GM19328 (cell line): Measurements from ENCODE around the gene TRIM67.
A peak's percentile ranks its signal among the peaks of the same experiment; 100 is the strongest.

Experiments
- ATAC-seq: cut with Tn5 transposase; IDR thresholded peaks from one replicate; pipeline ENCODE4 v1.9.1; 2021; ENCODE audit warnings: mild to moderate bottlenecking, moderate library complexity; ENCODE audit not compliant: unreplicated experiment

The TRIM67 gene

DNA sequence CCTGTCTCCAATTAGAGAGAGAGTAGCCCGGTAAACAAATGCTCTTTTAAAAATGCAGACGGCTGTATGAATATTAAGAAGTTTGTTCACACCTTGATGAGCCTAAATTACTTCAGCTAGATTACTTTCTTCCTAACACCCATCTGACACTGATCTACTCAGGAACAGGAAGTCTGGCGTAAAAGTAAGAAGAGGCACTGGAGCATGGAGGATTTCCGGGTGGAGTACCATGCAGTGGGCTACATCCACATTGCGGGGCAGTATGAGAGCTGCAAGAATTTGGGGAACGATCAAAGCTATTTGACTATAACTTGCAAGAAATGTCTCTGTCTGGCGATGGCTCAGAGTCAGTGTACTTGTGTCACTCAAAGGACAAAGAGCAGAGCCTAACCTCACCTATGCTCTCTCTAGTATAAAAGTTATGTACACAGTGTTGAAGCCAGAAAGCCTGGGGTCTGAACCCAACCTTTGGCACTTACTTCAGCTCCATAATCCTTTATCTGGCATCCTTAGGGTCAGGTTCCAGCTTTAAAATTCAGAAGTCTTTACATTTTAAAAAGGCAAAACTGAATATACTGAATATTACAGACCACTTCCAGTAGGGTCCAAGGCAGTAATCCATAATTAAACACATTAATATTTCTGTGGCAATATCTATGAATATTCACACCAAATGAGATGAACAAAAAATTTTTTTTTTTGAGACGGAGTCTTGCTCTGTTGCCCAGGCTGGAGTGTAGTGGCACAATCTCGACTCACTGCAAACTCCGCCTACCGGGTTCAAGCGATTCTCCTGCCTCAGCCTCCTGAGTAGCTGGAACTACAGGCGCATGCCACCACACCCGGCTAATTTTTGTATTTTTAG, 71.2 kb downstream of the TRIM67 start:
- ATAC-seq, result no peak

DNA sequence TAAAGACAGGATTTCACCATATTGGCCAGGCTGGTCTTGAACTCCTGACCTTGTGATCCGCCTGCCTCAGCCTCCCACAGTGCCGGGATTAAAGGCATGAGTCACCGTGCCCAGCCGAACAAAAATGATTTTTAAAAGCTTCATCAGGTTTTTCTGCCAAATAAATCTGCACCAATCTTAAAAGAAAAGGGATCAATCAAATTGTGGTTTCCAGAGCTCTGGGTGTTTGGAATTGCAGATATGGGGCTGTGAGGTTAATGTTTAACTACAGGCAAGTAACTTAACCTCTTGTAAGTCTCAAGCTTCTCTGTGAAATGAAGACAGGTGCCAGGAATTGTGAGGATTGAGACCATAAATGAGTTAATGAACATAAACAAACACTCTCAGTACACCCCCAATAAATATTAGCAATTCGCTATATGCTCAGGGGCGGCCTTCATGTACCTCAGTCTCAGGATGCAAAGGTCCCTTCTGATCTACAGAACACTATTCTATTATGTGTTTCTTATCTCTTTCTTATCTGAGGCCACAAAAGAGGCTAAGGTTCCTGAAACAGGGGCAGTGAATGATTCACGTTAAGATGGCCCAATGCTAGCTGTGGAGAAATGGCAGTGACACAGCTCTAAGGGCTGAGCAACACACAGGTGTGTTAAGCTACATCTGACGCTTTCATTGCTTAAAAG, 72.0 kb downstream of the TRIM67 start:
- ATAC-seq, result no peak

DNA sequence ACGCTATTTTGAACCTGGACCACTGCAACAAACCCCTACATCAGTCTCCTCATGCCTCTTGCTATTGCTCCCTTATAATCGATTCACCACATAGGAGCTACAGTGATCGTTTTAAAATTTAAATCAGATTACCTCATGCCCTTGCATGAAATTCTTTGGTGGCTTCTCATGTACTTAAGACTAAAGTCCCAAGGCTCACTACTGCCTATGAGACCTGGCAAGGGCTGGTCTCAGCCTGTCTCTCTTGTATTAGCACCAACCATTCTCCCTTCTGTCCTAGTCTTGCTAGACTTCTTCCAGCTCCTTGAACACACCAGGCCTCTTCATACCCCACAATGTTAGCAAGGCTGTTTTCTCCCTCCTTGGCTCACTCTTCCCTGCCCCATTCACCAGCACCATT, 72.6 kb downstream of the TRIM67 start:
- no peak for ATAC-seq

DNA sequence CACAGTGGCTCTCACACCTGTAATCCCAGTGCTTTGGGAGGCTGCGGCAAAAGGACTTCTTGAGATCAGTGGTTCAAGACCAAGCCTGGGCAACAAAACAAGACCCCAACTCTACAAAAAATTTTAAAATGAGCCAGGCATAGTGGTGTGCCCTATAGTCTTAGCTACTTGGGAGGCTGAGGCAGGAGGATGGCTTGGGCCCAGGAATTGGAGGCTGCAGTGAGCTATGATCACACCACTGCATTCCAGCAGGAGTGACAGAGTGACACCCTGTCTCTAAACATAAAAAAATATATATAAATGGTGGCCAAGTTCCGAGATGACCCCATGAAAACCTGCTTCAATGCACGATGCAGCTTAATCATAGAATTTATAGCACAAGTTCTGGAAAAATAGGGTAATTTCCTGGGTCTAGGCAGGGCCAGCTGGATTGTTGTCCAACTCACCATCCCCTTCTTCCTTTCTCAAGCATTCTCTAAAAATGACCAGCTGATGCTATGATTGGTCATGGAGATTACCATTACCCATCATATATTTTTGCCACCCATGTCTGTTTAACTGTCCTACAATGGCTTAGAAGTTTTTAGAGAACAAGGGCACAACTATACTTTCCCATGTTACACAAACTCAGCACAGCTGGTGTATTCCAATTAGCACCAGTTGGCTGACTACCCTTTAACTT, 73.8 kb downstream of the TRIM67 start:
- ATAC-seq, result no peak

DNA sequence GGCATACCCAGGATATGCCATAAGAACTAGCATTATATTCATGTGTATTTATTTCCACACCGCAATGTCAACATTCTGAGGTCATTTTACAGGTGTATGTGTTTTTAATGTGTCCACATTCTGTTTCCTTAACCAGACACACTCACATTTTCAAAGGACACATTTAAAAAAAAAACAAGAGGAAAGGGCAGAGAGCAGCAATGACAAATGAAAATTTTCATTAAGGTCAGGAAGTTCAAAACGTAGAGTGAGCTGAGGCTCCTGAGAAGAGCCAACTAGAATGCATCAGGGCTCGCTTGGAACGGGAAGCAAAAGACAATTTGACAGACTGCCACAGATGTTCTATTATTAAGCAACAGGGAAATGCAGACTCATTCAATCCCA, 74.3 kb downstream of the TRIM67 start:
- no peak for ATAC-seq

DNA sequence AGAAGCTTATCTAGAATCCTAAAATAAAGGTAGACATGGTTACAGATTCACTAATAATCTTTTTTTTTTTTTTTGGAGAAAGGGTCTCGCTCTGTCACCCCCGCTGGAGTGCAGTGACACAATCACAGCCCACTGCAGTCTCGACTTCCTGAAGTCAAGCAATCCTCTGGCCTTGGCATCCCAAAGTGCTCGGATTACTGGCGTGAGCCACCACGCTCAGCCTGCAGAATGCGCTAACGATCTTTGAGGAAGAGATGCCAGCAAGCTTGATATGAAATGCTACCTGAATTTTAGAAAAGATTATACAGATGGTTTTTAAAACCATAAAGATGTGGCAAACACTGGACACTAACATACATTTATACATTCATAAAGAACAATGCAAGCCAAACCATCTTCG, 75.1 kb downstream of the TRIM67 start:
- ATAC-seq, result no peak

DNA sequence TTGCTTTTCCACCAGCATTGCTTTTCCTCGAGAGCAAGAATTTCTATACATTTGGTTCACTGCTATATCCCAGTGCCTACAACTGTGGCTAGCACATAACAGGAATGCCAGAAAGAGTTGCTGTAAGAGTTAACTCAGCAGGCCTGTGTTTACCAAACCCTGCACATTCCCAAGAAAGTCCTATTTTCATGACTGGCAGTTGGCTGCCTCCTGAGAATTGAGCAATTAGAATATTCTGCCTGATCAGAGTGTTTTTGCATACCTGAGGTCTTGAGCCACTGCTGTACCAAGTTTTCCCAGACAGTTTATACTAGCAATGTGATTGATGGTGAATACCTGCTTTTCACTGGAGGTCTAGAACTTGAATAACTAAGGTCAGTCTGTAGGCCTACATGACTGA, 76.4 kb downstream of the TRIM67 start:
- ATAC-seq, result no peak

DNA sequence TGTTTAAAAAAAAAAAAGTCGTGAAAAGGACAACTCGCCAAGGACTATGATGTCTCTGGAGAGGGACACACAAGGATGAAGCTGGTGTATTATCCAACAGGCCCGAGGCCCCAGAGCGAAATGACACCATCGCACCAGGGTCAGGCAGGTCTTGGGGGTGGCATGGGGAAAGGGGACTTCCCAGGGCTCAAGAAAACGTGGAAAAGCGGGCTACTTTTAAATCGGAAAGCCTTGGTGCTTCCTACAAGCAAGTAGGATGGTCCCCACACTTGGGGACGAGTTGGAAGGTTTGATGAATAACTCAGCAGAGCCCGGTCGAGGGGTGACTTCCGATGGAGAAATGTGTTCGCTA, 78.6 kb downstream of the TRIM67 start:
- no peak for ATAC-seq

DNA sequence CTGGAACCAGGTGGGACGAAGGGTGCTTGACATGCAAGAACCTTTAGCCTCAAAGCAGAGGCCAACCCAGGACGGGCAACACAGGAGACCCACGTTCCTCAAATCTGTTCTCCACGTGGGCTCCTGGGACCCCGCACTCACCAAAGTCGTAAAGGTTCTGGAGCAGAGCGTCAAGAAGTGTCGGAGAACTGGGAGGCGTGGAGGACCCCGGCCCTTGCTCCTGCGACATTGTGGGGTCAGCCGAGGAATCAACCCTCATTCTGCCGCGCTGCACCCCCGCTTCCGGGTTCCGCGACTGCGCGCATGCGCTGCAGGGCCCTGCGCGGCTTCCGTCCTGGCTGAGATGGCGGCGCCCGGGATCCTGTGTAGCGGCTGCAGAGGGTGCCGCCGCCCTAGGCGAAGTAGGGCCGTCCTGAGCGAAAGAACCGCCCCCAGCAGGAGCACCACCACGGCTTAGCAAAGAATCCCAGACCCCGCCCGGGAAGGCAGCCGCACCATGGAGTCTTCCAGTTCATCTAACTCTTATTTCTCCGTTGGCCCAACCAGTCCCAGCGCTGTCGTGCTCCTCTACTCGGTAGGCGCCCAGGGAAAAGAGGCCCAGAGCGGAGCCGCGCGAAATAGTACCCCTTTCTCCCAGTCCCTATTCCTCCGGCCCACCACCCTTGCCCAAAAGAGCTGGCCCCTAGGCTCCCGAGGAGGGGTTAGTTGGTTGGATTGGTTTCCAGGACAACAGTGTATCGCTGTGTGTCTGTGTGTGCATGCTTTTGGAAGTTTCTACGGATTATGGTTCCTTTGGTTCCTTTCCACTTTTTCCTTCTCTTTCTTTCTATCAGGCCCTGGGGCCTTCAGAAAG, 79.3 kb downstream of the TRIM67 start, which contains the start of gene GNPAT:
TSS of gene GNPAT (plus strand) at position 330 of the 853 bp plus-strand sequence. CDS start at position 497, 167 bp downstream.
- ATAC-seq, result peak; percentile 94

DNA sequence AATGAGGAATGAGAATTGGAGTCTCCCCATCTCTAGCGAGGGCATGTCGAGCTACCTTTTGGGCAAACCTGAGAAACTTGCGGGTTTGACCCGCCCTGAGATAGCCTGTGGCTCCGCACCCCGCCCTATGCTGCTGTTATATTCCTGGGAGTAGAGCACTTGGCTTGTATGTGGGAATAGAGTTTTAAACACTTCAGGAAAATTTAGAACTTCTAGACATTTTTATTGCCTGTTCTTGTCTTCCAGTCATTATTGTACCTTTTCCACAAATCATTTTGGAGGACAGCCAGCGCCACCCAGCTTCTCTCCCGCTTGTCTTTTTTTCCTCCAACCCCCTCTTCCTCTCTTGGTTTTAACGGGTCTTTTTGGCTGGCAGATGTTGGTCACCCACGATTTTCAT, 79.9 kb downstream of the TRIM67 start:
- no peak for ATAC-seq

DNA sequence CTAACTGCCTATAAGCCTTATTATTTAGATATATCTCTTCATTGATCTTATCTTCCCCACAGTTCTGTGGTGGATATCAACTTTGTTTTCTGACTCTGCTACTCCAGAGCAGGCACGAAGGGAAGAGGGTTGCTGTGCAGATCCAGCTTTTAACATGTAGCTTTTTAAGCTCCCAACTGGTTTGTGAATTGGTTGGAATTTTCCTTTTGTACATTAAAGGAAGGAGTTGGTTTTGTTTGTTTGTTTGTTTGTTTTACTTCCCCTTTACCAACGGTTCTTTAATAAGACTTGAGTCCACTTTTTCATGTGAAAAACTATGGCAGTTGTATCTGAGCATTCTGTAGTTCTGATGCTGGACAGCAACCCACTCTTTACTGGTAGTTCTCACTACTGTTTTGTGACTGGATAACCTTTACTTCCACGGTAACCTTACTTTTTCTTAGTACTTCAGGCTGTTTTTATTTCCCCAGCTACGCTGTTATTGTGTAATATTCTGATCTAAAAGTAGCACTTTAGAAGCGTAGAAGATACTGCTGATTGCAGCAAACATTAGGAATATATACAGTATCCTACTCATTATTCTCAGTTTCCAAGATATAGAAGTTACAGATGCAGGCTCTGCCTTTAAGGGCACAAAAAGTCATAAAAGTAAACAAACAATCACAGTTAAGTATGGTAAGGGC, 80.8 kb downstream of the TRIM67 start:
- ATAC-seq, result no peak

DNA sequence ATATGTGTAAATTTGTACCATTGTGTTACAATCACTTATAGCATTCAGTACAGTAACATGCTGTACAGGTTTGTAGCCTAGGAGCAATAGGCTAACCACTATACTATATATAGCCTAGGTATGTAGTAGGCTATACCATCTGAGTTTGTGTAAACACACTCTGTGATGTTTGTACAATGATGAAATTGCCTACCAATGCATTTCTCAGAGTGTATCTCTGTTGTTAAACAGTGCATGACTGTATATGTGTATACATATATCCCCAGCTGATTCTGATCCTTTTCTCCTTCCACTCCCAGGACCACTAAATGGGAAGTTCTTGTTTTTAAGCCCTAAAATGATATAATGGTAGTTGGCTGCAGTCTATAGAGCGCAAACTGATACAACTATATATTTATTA, 86.9 kb downstream of the TRIM67 start:
- no peak for ATAC-seq

DNA sequence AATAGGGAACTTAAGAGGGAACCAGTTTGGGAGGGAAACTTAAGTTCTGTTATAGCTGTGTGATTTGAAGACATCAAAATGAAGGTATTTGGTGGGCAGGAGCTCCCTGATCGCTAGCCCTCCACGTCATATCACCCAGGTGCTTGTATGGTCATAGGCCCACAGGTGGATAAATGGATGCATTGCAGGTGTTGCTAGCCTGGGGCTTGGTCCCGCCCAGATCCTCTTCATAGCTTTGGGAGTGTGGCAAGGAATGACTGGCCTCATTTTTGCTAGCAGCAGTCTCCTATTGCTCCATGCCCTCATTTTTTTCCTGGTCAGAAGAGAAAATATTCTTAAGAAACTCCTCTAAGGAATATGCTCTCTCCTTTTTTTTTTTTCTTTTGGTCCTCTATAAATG, 90.5 kb downstream of the TRIM67 start:
- no peak for ATAC-seq

DNA sequence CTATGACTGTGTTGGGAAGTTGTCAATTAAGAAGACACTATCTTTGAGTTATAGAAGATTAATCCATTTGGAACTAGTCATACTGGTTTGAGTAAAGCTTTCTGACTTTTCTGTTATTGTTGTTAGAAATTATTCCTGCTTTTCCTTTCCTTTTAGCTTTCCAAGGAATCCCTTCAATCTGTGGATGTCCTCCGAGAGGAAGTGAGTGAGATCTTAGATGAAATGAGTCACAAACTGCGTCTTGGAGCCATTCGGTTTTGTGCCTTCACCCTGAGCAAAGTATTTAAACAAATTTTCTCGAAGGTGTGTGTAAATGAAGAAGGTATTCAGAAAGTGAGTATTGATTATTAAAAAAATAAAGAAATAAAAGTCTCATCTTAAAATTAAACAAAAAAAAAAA, 98.5 kb downstream of the TRIM67 start:
- no peak for ATAC-seq

DNA sequence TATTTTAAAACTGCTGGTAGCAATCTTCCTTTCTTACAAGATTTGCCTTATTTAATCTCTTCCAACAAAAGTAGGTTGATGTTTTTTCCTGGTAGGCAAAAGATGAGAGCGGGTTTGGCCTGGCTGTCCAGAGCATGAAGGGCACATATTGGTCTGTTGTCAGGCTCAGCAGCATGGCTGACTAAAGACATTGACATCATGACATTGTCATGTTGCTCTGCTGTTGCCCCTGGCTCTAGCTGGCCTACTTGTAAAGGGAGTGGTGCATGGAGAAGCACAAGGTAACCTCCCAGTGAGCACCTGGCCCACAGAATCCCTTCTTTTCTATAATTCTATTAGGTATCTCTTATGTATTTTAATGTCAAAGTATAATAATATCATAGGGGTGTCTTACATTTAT, 102.8 kb downstream of the TRIM67 start:
- no peak for ATAC-seq

DNA sequence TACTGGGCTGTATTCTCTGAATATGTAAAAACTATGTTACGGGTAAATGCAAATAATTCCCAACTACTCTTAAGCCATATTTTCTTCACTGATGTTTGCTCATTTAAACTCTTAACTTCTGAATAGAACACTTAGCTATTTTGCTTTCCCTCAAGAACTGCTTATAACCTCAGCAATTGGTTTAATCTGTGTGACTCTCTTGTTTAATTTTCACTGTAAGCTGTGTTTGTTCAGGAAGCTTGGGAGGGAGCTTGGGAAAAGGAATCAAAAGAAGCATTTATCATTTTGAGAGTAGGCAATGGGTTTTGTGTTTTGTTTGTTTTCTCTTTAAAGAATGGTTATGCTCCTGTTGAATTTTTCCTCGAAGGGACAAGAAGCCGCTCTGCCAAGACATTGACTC, 103.5 kb downstream of the TRIM67 start:
- no peak for ATAC-seq

DNA sequence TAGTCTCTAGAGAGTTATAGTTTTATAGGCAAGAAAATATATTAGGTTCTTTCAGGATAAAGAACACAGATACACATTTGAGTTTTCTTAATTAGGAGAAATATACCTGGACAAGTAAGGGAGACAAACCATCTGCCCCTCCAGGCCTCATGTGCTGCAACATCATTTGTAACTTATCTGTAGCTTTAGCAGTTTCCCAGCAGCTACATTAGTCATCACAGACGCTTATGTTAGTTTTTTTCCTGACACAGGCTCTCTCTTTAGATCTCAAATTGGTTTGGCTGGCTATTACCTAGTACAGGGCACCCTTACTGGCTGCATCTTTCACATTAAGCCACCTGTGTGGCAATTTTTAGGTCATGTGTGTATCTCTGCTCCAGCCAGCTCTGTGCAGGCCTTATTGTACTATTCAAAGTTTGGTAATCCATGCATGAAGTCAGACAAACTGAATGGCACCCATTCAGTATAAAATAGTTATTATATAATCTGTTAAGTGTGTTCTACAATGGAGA, 105.0 kb downstream of the TRIM67 start:
- no peak for ATAC-seq
